CD14-positive monocyte (primary cell): ENCODE data around the gene TIGD6. TPM values are rescaled to one million over a fixed set of nuclear protein-coding genes. Genes with fewer than 3 reads are reported as not detected.

ENCODE experiments used
- DNase-seq, 3 donors: peaks; one replicate each; pipeline ENCODE4 v3.0.0-alpha.2; 2011 to 2022
- H2AFZ ChIP-seq: 2 replicates; pipeline ENCODE4 v1.6.0; 2012; ENCODE audit warnings: mild to moderate bottlenecking, low read depth, low read length, inconsistent platforms; ENCODE audit not compliant: insufficient read depth, poor library complexity, severe bottlenecking
- H3K27ac ChIP-seq, 2 donors: 1 replicate in 1 of 2; 2 replicates in 1 of 2; pipeline ENCODE4 v1.5.1; 2012 to 2013; ENCODE audit warnings: low read length in 2 of 2, control low read depth in 1 of 2, inconsistent platforms in 1 of 2, low read depth in 1 of 2, mild to moderate bottlenecking in 1 of 2
- H3K27me3 ChIP-seq, 2 donors: one replicate each; pipeline versions ENCODE4 v1.6.0 to v1.6.1; 2011 to 2013; ENCODE audit warnings: low read length in 2 of 2; ENCODE audit not compliant: control insufficient read depth in 2 of 2, insufficient read depth in 2 of 2
- H3K36me3 ChIP-seq, 2 donors: replicated peaks in 1 of 2; 1 replicate in 1 of 2; 2 replicates in 1 of 2; pipeline versions ENCODE4 v1.5.1 to v1.6.1; 2012 to 2013; ENCODE audit warnings: low read length in 2 of 2, control low read depth in 1 of 2, inconsistent platforms in 1 of 2, mild to moderate bottlenecking in 1 of 2; ENCODE audit not compliant: insufficient read depth in 2 of 2, control insufficient read depth in 1 of 2
- H3K4me1 ChIP-seq, 2 donors: 1 replicate in 1 of 2; 2 replicates in 1 of 2; pipeline versions ENCODE4 v1.5.1 to v1.6.1; 2012 to 2013; ENCODE audit warnings: low read length in 2 of 2, control low read depth in 1 of 2, inconsistent platforms in 1 of 2, mild to moderate bottlenecking in 1 of 2, moderate library complexity in 1 of 2; ENCODE audit not compliant: insufficient read depth in 2 of 2, control insufficient read depth in 1 of 2
- H3K4me2 ChIP-seq: replicated peaks from 2 replicates; pipeline ENCODE3; 2012; ENCODE audit warnings: low read length, moderate library complexity, mild to moderate bottlenecking; ENCODE audit not compliant: poor library complexity, severe bottlenecking; ENCODE audit errors: extremely low read depth
- H3K4me3 ChIP-seq, 3 experiments: fragments of 200-600 bp in 1 of 3; sonication (generic) in 1 of 3; replicated peaks in 1 of 3; 1 replicate in 2 of 3; 2 replicates in 1 of 3; pipeline ENCODE4 v1.5.1; 2011 to 2013; ENCODE audit warnings: low read length in 3 of 3, mild to moderate bottlenecking in 3 of 3, control low read depth in 2 of 3, low read depth in 2 of 3, inconsistent platforms in 1 of 3, moderate library complexity in 1 of 3
- H3K79me2 ChIP-seq: 2 replicates; pipeline ENCODE4 v1.6.0; 2012; ENCODE audit warnings: mild to moderate bottlenecking, control low read depth, inconsistent platforms, low read length, moderate library complexity; ENCODE audit not compliant: insufficient read depth
- H3K9ac ChIP-seq: 2 replicates; pipeline ENCODE4 v1.6.0; 2017; ENCODE audit warnings: low read length, mild to moderate bottlenecking; ENCODE audit not compliant: insufficient read depth, poor library complexity, severe bottlenecking
- H3K9me3 ChIP-seq, 2 donors: replicated peaks in 1 of 2; 1 replicate in 1 of 2; 2 replicates in 1 of 2; pipeline versions ENCODE4 v1.5.1 to v1.6.1; 2012 to 2013; ENCODE audit warnings: low read length in 2 of 2, control low read depth in 1 of 2; ENCODE audit not compliant: control insufficient read depth in 1 of 2, insufficient read depth in 1 of 2
- H4K20me1 ChIP-seq: 2 replicates; pipeline ENCODE4 v1.6.0; 2012; ENCODE audit warnings: mild to moderate bottlenecking, low read length, control low read depth, moderate library complexity; ENCODE audit not compliant: insufficient read depth
- H3K27ac Mint-ChIP-seq, 7 donors: one replicate each; pipeline ENCODE4 v1.8.0; 2020; ENCODE audit warnings: mild to moderate bottlenecking in 7 of 7, mixed read lengths in 7 of 7, moderate library complexity in 6 of 7, inconsistent platforms in 2 of 7
- H3K27me3 Mint-ChIP-seq, 3 donors: one replicate each; pipeline ENCODE4 v1.8.0; 2021 to 2022; ENCODE audit warnings: low read depth in 3 of 3, mild to moderate bottlenecking in 3 of 3, mixed read lengths in 3 of 3, moderate library complexity in 3 of 3, inconsistent platforms in 1 of 3
- H3K36me3 Mint-ChIP-seq, 2 donors: one replicate each; pipeline ENCODE4 v1.8.0; 2020; ENCODE audit warnings: mixed read lengths in 2 of 2, inconsistent platforms in 1 of 2, mild to moderate bottlenecking in 1 of 2
- H3K4me1 Mint-ChIP-seq: one replicate; pipeline ENCODE4 v1.8.0; 2020; ENCODE audit warnings: mild to moderate bottlenecking, mixed read lengths
- H3K4me3 Mint-ChIP-seq, 2 donors: one replicate each; pipeline ENCODE4 v1.8.0; 2020; ENCODE audit warnings: mild to moderate bottlenecking in 2 of 2, mixed read lengths in 2 of 2, moderate library complexity in 1 of 2
- H3K9me3 Mint-ChIP-seq, 7 donors: one replicate each; pipeline ENCODE4 v1.8.0; 2020 to 2022; ENCODE audit warnings: mixed read lengths in 7 of 7, mild to moderate bottlenecking in 6 of 7, moderate library complexity in 6 of 7, inconsistent platforms in 2 of 7
- WGBS: methylation state at CpG from one replicate; pipeline ENCODE4 v1.1.5; 2013; ENCODE audit warnings: missing lambda C conversion rate; ENCODE audit not compliant: insufficient coverage; 5-methylcytosine and 5-hydroxymethylcytosine counted together
- intact Hi-C, 2 donors: fragments of 100-400 bp; cut with micrococcal nuclease; formaldehyde crosslinking; loops; one replicate each; pipeline versions ENCODE4 v1.15.0 to v1.15.1; 2023
- polyA plus RNA-seq, 3 donors: library from polyadenylated mRNA; depleted of rRNA in 1 of 3; unstranded in 2 of 3; stranded (reverse) in 1 of 3; fragments of 300-500 nt in 2 of 3; fragments of >200 nt in 1 of 3; fragmentation: Illumina TruSeq in 2 of 3; gene quantifications; 1 replicate in 2 of 3; 2 replicates in 1 of 3; pipeline ENCODE4 v1.2.3, GENCODE V29; 2012 to 2021
- TF ChIP-seq, protein P1 (sequence below): fragments of 200-600 bp; IDR thresholded peaks from one replicate; pipeline ENCODE4 v1.8.0; 2022; ENCODE audit warnings: antibody characterized with exemption, mild to moderate bottlenecking

The TIGD6 gene
- polyA plus RNA-seq, 3 donors = 0.88 to 2.5 (median 1.8) TPM

GRCh38 chr5:149966946-149967345 lies 33.5 kb downstream of the TIGD6 start:
- peaks cover 0 to under 1% of the 10 kb centered on the region in 2 donors for H3K4me1 ChIP-seq
- intact Hi-C loops = no loop called here
- TF ChIP-seq, protein P1, sequence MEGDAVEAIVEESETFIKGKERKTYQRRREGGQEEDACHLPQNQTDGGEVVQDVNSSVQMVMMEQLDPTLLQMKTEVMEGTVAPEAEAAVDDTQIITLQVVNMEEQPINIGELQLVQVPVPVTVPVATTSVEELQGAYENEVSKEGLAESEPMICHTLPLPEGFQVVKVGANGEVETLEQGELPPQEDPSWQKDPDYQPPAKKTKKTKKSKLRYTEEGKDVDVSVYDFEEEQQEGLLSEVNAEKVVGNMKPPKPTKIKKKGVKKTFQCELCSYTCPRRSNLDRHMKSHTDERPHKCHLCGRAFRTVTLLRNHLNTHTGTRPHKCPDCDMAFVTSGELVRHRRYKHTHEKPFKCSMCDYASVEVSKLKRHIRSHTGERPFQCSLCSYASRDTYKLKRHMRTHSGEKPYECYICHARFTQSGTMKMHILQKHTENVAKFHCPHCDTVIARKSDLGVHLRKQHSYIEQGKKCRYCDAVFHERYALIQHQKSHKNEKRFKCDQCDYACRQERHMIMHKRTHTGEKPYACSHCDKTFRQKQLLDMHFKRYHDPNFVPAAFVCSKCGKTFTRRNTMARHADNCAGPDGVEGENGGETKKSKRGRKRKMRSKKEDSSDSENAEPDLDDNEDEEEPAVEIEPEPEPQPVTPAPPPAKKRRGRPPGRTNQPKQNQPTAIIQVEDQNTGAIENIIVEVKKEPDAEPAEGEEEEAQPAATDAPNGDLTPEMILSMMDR = no peak
- H2AFZ ChIP-seq = no peak overlapping the region
- Mint-ChIP-seq H3K9me3 (no peaks in the 10 kb centered on the region), H3K27ac (no peak overlapping the region), H3K27me3 (no peaks in the 10 kb centered on the region), H3K36me3 (peaks cover 7 to 24% of the 10 kb centered on the region in 2 donors), H3K4me3 (no peak overlapping the region), H3K4me1 (peaks cover 3% of the 10 kb centered on the region)
- no peak for DNase-seq
- H4K20me1 ChIP-seq = no peaks in the 10 kb centered on the region
- peaks cover 0 to 4% of the 10 kb centered on the region in 2 donors for H3K36me3 ChIP-seq
- 81% methylated on average over 3 of the region's 3 CpGs for WGBS
- H3K27ac ChIP-seq = no peak overlapping the region
- peaks cover 33% of the 10 kb centered on the region for H3K79me2 ChIP-seq
- no peak overlapping the region for H3K4me2 ChIP-seq
- H3K9ac ChIP-seq = no peak overlapping the region
- no peaks in the 10 kb centered on the region for H3K9me3 ChIP-seq
- no peak overlapping the region for H3K4me3 ChIP-seq
- no peaks in the 10 kb centered on the region for H3K27me3 ChIP-seq

DNA sequence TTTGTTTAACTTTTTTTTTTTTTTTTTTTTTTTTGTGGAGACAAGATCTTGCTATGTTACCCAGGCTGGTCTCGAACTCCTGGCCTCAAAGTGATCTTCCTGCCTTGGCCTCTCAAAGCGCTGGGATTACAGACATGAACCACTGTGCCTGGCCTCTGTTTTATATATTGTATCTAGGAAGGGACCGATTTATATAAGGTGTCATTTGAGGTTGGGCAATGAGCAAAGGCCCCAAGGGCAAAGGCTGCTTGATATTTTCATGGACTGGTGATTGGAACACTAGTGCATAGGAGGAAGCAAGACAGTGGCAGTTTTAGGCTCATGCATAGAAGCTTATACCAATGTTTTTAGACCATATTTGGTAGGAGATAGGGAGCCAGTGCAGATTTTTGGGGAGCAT lies 36.7 kb downstream of the TIGD6 start:
- no peak overlapping the region for H3K4me2 ChIP-seq
- H3K27me3 ChIP-seq = no peaks in the 10 kb centered on the region
- Mint-ChIP-seq H3K9me3 (no peaks in the 10 kb centered on the region), H3K27me3 (no peaks in the 10 kb centered on the region), H3K4me3 (no peak overlapping the region), H3K4me1 (peaks cover 24% of the 10 kb centered on the region), H3K36me3 (peaks cover 2 to 6% of the 10 kb centered on the region in 2 donors), H3K27ac (peak overlapping the region in 1 of 7 donors; percentile 56)
- H3K9me3 ChIP-seq = no peaks in the 10 kb centered on the region
- WGBS = 100% methylated on average over 2 of the region's 3 CpGs
- H3K4me3 ChIP-seq = no peak overlapping the region
- intact Hi-C loops = loop anchor here in 1 of 2 donors (5.0 kb wide), 1 partner anchor 39 kb away; the partner anchor contains the start of genes HMGXB3 and TIGD6
- DNase-seq = no peak
- H3K9ac ChIP-seq = no peak overlapping the region
- peaks cover 18 to 29% of the 10 kb centered on the region in 2 donors for H3K4me1 ChIP-seq
- no peaks in the 10 kb centered on the region for H3K36me3 ChIP-seq
- H3K27ac ChIP-seq = no peak overlapping the region
- peaks cover 41% of the 10 kb centered on the region for H3K79me2 ChIP-seq
- H2AFZ ChIP-seq = no peak overlapping the region
- TF ChIP-seq, protein P1 = no peak
- no peaks in the 10 kb centered on the region for H4K20me1 ChIP-seq
